ENCODE results near the gene SUMO3. TPM values are rescaled to one million over a fixed set of nuclear protein-coding genes. Genes with fewer than 3 reads are reported as not detected.

SUMO3 gene
- total and polyA plus RNA-seq, 2 of the 8 experiments (the other 6 are each of a cell fraction or from before 2014, with no cell fraction given) = 96.8 to 101 TPM

DNA sequence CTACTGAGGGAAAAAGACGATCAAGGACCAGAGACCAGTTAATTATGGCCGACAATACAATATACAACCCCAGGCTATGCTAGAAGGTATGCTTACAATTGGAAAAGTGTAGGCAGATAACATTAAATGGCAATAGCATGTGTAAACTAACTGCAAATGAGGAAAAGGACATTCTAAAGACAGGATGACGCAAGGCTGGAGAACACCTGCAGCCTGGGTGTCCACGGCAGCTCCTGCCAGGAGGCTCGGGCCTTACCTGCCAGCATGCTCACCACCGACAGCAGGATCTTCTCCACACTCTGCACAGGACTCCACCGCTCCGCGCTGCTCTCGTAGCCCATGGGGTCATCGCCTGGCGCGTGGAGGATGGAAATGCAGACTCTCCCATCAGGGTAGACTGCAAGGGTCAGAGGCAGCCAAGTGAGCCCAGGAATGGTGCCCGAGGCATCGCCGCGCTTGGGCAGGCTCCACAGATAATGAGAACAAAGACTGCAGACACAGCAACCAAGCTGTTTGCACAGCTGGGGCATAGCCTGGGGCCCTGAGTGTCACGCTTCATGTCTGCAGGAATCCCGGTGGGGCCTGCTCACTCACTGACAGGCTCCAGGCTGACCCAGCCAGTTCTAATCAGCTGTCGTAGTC lies 44.5 kb downstream of the SUMO3 start:
- Histone ChIP-seq H3K27ac (ENCODE audit: low read depth, low read length) (no peak overlapping the region), H3K4me2 (ENCODE audit: insufficient read depth in 1 of 2, low read depth in 2 of 2, low read length in 2 of 2) (no peak overlapping the region), H3K36me3 (ENCODE audit: control insufficient read depth in 2 of 4, insufficient read depth in 4 of 4, low read length in 3 of 4) (peaks cover 15 to 59% (median 33%) of the 10 kb centered on the region in 4 experiments), H2BK15ac (ENCODE audit: low read length) (no peak overlapping the region), H3K14ac (ENCODE audit: insufficient read length) (no peak overlapping the region), H3K56ac (replicated peaks; ENCODE audit: insufficient read length, low read depth, low read length) (no peak overlapping the region), H2BK12ac (ENCODE audit: low read depth, low read length) (no peak overlapping the region), H3K23ac (ENCODE audit: insufficient read length) (no peak overlapping the region), H3K4ac (replicated peaks; ENCODE audit: insufficient read length, low read depth, low read length) (no peak overlapping the region), H4K91ac (replicated peaks; ENCODE audit: insufficient read length, low read length) (no peak overlapping the region), H3K79me2 (ENCODE audit: control insufficient read depth in 1 of 2, insufficient read depth in 2 of 2, low read length in 2 of 2) (peaks cover 0 to 13% of the 10 kb centered on the region in 2 experiments; a peak in 1 of 4 replicates), H3K4me3 (ENCODE audit: extremely low read depth in 1 of 4, insufficient read depth in 2 of 4, low read depth in 3 of 4, low read length in 4 of 4) (no peak overlapping the region), H2BK20ac (ENCODE audit: low read length) (no peak overlapping the region), H2BK120ac (replicated peaks; ENCODE audit: low read depth, low read length) (no peak overlapping the region), H4K5ac (ENCODE audit: insufficient read length, low read depth, low read length) (no peak overlapping the region), H3K18ac (ENCODE audit: extremely low read depth, low read length) (no peak overlapping the region), H2AFZ (ENCODE audit: low read length) (no peak overlapping the region), H3K79me1 (ENCODE audit: low read depth, low read length) (peaks cover 6% of the 10 kb centered on the region; the same call in 1 of the 2 replicates), H3K23me2 (ENCODE audit: low read depth, low read length) (no peaks in the 10 kb centered on the region), H3K9me3 (ENCODE audit: insufficient read depth in 2 of 2, low read depth in 1 of 2, low read length in 1 of 2) (no peaks in the 10 kb centered on the region), H2BK5ac (ENCODE audit: low read depth, low read length) (no peak overlapping the region), H2AK5ac (ENCODE audit: low read depth, low read length) (no peak overlapping the region), H3K4me1 (replicated peaks in 1 of 4; ENCODE audit: control insufficient read depth in 3 of 4, insufficient read depth in 4 of 4, low read length in 3 of 4) (peaks cover 3 to 5% (median 4%) of the 10 kb centered on the region in 4 experiments; a peak in 6 of 7 replicates), H3K9ac (replicated peaks in 1 of 4; ENCODE audit: extremely low read depth in 1 of 4, low read depth in 3 of 4, low read length in 3 of 4) (no peak overlapping the region), H4K8ac (ENCODE audit: extremely low read depth, insufficient read depth, low read length) (no peak overlapping the region; the same call in 1 of the 2 replicates), H4K20me1 (replicated peaks in 1 of 2; ENCODE audit: control insufficient read depth in 1 of 2, insufficient read depth in 2 of 2, low read length in 2 of 2) (peaks cover 7 to 9% of the 10 kb centered on the region in 2 experiments), H3K27me3 (replicated peaks in 1 of 4; ENCODE audit: control insufficient read depth in 3 of 4, extremely low read depth in 1 of 4, insufficient read depth in 3 of 4, low read length in 3 of 4) (no peaks in the 10 kb centered on the region; a peak in 1 of 7 replicates)
- 96% methylated on average over 20 of the region's 20 CpGs; no CpG with 5 or more reads in 1 of the 2 experiments for WGBS, 2 experiments (ENCODE audit: extremely low coverage in 1 of 2, insufficient coverage in 1 of 2, insufficient read length in 1 of 2, insufficient replicate concordance in 2 of 2, low coverage in 1 of 2, low lambda C conversion rate in 2 of 2, missing lambda C conversion rate in 1 of 2)
- no peak for DNase-seq (ENCODE audit: low read depth in 1 of 2, low spot score in 2 of 2)
- no peak for FAIRE-seq
- CTCF ChIA-PET (ENCODE audit: partially characterized antibody) = interaction anchor here (0.6 to 2.6 kb wide), 5 partner anchors 10 to 41 kb away, joined by 3 to 12 read pairs (median 3); no protein-coding TSS in a partner anchor
- POLR2A ChIA-PET (ENCODE audit: partially characterized antibody) = interaction anchor here (1.9 kb wide), 1 partner anchor 20 kb away, joined by 5 read pairs; no protein-coding TSS in a partner anchor
- no peak for TF ChIP-seq BCL11A (IDR thresholded peaks at IDR 0.05; ENCODE audit: low read depth in 2 of 2, low read length in 2 of 2)
- TF ChIP-seq PHF8 (conservative IDR thresholded peaks at IDR 0.05; ENCODE audit: low read depth, low read length) = no peak
- TF ChIP-seq CTBP2 (IDR thresholded peaks at IDR 0.05; ENCODE audit: borderline replicate concordance, insufficient read depth, insufficient read length, low read length) = no peak
- TF ChIP-seq, protein P1, sequence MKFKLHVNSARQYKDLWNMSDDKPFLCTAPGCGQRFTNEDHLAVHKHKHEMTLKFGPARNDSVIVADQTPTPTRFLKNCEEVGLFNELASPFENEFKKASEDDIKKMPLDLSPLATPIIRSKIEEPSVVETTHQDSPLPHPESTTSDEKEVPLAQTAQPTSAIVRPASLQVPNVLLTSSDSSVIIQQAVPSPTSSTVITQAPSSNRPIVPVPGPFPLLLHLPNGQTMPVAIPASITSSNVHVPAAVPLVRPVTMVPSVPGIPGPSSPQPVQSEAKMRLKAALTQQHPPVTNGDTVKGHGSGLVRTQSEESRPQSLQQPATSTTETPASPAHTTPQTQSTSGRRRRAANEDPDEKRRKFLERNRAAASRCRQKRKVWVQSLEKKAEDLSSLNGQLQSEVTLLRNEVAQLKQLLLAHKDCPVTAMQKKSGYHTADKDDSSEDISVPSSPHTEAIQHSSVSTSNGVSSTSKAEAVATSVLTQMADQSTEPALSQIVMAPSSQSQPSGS (IDR thresholded peaks at IDR 0.05; ENCODE audit: low read length) = no peak
- no peak for TF ChIP-seq CHD1 (IDR thresholded peaks at IDR 0.05; ENCODE audit: low read depth, low read length)
- TF ChIP-seq ASH2L (IDR thresholded peaks at IDR 0.05; ENCODE audit: low read length) = no peak
- TF ChIP-seq SAP30 (IDR thresholded peaks at IDR 0.05; ENCODE audit: insufficient read depth, insufficient replicate concordance, low read length) = no peak
- TF ChIP-seq NANOG (IDR thresholded peaks at IDR 0.05; ENCODE audit: insufficient read depth, low read depth, low read length, poor library complexity, severe bottlenecking) = no peak
- TF ChIP-seq, protein P2, sequence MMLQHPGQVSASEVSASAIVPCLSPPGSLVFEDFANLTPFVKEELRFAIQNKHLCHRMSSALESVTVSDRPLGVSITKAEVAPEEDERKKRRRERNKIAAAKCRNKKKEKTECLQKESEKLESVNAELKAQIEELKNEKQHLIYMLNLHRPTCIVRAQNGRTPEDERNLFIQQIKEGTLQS (IDR thresholded peaks at IDR 0.05; ENCODE audit: insufficient read depth, low read depth, low read length) = no peak
